Natural killer cell (primary cell): ENCODE measurements around the gene IFNL1. TPM values are rescaled to one million over a fixed set of nuclear protein-coding genes. Genes with fewer than 3 reads are reported as not detected.

Source experiments
- ATAC-seq, 3 donors: fragments of 150-1000 bp in 2 of 3; fragments of 200-7000 bp in 1 of 3; cut with Tn5 transposase; 1 replicate in 1 of 3; 2 replicates in 2 of 3; pipeline ENCODE4 v1.10.0; 2021; ENCODE audit warnings: mild to moderate bottlenecking in 2 of 3, moderate library complexity in 2 of 3
- DNase-seq, 2 donors: peaks; one replicate each; pipeline versions ENCODE4 v3.0.0 to v3.0.0-alpha.2; 2013 to 2021; ENCODE audit warnings: mixed read lengths in 1 of 2
- H3K27ac ChIP-seq: one replicate; pipeline ENCODE4 v1.5.1; 2013; ENCODE audit warnings: mild to moderate bottlenecking, low read length
- H3K27me3 ChIP-seq: one replicate; pipeline ENCODE4 v1.6.1; 2013; ENCODE audit warnings: low read length; ENCODE audit not compliant: control insufficient read depth, insufficient read depth
- H3K36me3 ChIP-seq: one replicate; pipeline ENCODE4 v1.6.1; 2013; ENCODE audit warnings: low read length; ENCODE audit not compliant: control insufficient read depth, insufficient read depth
- H3K4me1 ChIP-seq: one replicate; pipeline ENCODE4 v1.6.1; 2013; ENCODE audit warnings: low read length; ENCODE audit not compliant: control insufficient read depth, insufficient read depth
- H3K4me3 ChIP-seq: one replicate; pipeline ENCODE4 v1.5.1; 2013; ENCODE audit warnings: low read length
- H3K9me3 ChIP-seq: one replicate; pipeline ENCODE4 v1.6.1; 2013; ENCODE audit warnings: low read length; ENCODE audit not compliant: control insufficient read depth, insufficient read depth
- H3K27ac Mint-ChIP-seq, 2 donors: one replicate each; pipeline ENCODE4 v1.8.0; 2022; ENCODE audit warnings: mild to moderate bottlenecking in 2 of 2, mixed read lengths in 2 of 2, moderate library complexity in 1 of 2
- H3K27me3 Mint-ChIP-seq, 2 donors: one replicate each; pipeline ENCODE4 v1.8.0; 2022; ENCODE audit warnings: low read depth in 2 of 2, mixed read lengths in 2 of 2
- H3K36me3 Mint-ChIP-seq: one replicate; pipeline ENCODE4 v1.8.0; 2022; ENCODE audit warnings: mixed read lengths
- H3K4me1 Mint-ChIP-seq, 2 donors: one replicate each; pipeline ENCODE4 v1.8.0; 2022; ENCODE audit warnings: mixed read lengths in 2 of 2
- H3K4me3 Mint-ChIP-seq: one replicate; pipeline ENCODE4 v1.8.0; 2022; ENCODE audit warnings: mild to moderate bottlenecking, moderate library complexity, mixed read lengths
- H3K9me3 Mint-ChIP-seq, 2 donors: one replicate each; pipeline ENCODE4 v1.8.0; 2022; ENCODE audit warnings: mixed read lengths in 2 of 2
- CTCF ChIP-seq: fragments of 200-600 bp; IDR thresholded peaks from one replicate; pipeline ENCODE4 v1.8.0; 2022; ENCODE audit warnings: antibody characterized with exemption
- WGBS: methylation state at CpG from one replicate; pipeline ENCODE4 v1.1.7; 2013; ENCODE audit warnings: missing lambda C conversion rate; ENCODE audit not compliant: insufficient coverage; 5-methylcytosine and 5-hydroxymethylcytosine counted together
- intact Hi-C: fragments of 100-400 bp; cut with micrococcal nuclease; formaldehyde crosslinking; loops from one replicate; pipeline ENCODE4 v1.14.2; 2022
- total RNA-seq, 4 donors: library from RNA; stranded (reverse); fragments of 120-200 nt in 1 of 4; gene quantifications; one replicate each; pipeline versions ENCODE4 v1.2.3 to v1.2.4, GENCODE V29; 2013 to 2022

IFNL1 gene
- total RNA-seq, 3 donors from 2014 or later (not counting 1 experiment from before 2014, with no cell fraction given): 0.33 to 1.4 TPM; not detected in 1

- Histone ChIP-seq H3K27me3 (no peaks in the 10 kb centered on the region), H3K9me3 (no peaks in the 10 kb centered on the region), H3K27ac (no peak overlapping the region), H3K4me3 (no peak overlapping the region), H3K4me1 (peaks cover 5% of the 10 kb centered on the region), H3K36me3 (peaks cover 12% of the 10 kb centered on the region)
- Mint-ChIP-seq H3K36me3 (peaks cover 9% of the 10 kb centered on the region), H3K9me3 (no peaks in the 10 kb centered on the region), H3K27ac (no peak overlapping the region), H3K27me3 (no peaks in the 10 kb centered on the region), H3K4me1 (peaks cover 20 to 42% of the 10 kb centered on the region in 2 donors), H3K4me3 (no peak overlapping the region)
- DNase-seq: no peak
- intact Hi-C loops: no loop called here
- ATAC-seq: no peak
- no peak for TF ChIP-seq CTCF
Observed at GRCh38 chr19:39306075-39306474, 9.9 kb downstream of the IFNL1 start.

GRCh38 chr19:39307046-39307821 is 11.0 kb downstream of the IFNL1 start:
- peaks cover 31 to 43% of the 10 kb centered on the region in 2 donors for H3K4me1 Mint-ChIP-seq
- no peak overlapping the region for H3K27ac Mint-ChIP-seq
- no peak overlapping the region for H3K4me3 ChIP-seq
- peaks cover 9% of the 10 kb centered on the region for H3K36me3 Mint-ChIP-seq
- no peaks in the 10 kb centered on the region for H3K9me3 Mint-ChIP-seq
- peaks cover 7% of the 10 kb centered on the region for H3K4me1 ChIP-seq
- DNase-seq (no peak), ATAC-seq (peak in 1 of 3 donors; percentile 22)
- H3K27ac ChIP-seq: no peak overlapping the region
- no peaks in the 10 kb centered on the region for H3K27me3 Mint-ChIP-seq
- H3K4me3 Mint-ChIP-seq: no peak overlapping the region
- no peaks in the 10 kb centered on the region for H3K27me3 ChIP-seq
- TF ChIP-seq CTCF: no peak
- intact Hi-C loops: no loop called here
- peaks cover 21% of the 10 kb centered on the region for H3K36me3 ChIP-seq
- WGBS: 87% methylated on average over 71 of the region's 71 CpGs
- no peaks in the 10 kb centered on the region for H3K9me3 ChIP-seq

- intact Hi-C loops: no loop called here
- Mint-ChIP-seq H3K36me3 (peaks cover 14% of the 10 kb centered on the region), H3K27ac (no peak overlapping the region), H3K9me3 (no peaks in the 10 kb centered on the region), H3K4me3 (no peak overlapping the region), H3K27me3 (no peaks in the 10 kb centered on the region), H3K4me1 (peaks cover 31 to 41% of the 10 kb centered on the region in 2 donors)
- no peak for TF ChIP-seq CTCF
- H3K9me3 ChIP-seq: no peaks in the 10 kb centered on the region
- H3K36me3 ChIP-seq: peaks cover 28% of the 10 kb centered on the region
- H3K27me3 ChIP-seq: no peaks in the 10 kb centered on the region
- H3K27ac ChIP-seq: no peak overlapping the region
- no peak for DNase-seq
- no peak for ATAC-seq
- H3K4me1 ChIP-seq: peaks cover 7% of the 10 kb centered on the region
- WGBS: 90% methylated on average over 82 of the region's 82 CpGs
- no peak overlapping the region for H3K4me3 ChIP-seq
Observed at GRCh38 chr19:39307822-39308530, 11.8 kb downstream of the IFNL1 start.
